B cell (primary cell): Measurements from ENCODE around the gene AGT. TPM values are rescaled to one million over a fixed set of nuclear protein-coding genes. Genes with fewer than 3 reads are reported as not detected.

ENCODE experiments used
- ATAC-seq: fragments of 200-7000 bp; cut with Tn5 transposase; one replicate; pipeline ENCODE4 v1.10.0; 2021; ENCODE audit warnings: low read depth, mild to moderate bottlenecking, moderate number of reproducible peaks, moderate library complexity
- CTCF ChIA-PET: fragments of 350-600 bp; sonication (Branson Sonifier 250); formaldehyde crosslinking; loops from one replicate; lab custom pipeline; 2021; ENCODE audit warnings: antibody characterized with exemption, inconsistent platforms; lab: Charles Lee
- POLR2A ChIA-PET: fragments of 350-600 bp; sonication (Branson Sonifier 250); formaldehyde crosslinking; loops from one replicate; lab custom pipeline; 2021; ENCODE audit warnings: antibody characterized with exemption; lab: Charles Lee
- DNase-seq: peaks from one replicate; pipeline ENCODE4 v3.0.0; 2013
- H2AFZ ChIP-seq: 2 replicates; pipeline ENCODE4 v1.6.1; 2012; ENCODE audit warnings: mild to moderate bottlenecking, low read depth, low read length; ENCODE audit not compliant: insufficient read depth, poor library complexity, severe bottlenecking
- H3K27ac ChIP-seq, 2 donors: 1 replicate in 1 of 2; 2 replicates in 1 of 2; pipeline ENCODE4 v1.5.1; 2012 to 2013; ENCODE audit warnings: low read length in 2 of 2, mild to moderate bottlenecking in 2 of 2, moderate library complexity in 1 of 2
- H3K27me3 ChIP-seq, 4 experiments: fragments of 200-600 bp in 1 of 4; sonication (generic) in 1 of 4; replicated peaks in 1 of 4; 1 replicate in 2 of 4; 2 replicates in 2 of 4; pipeline versions ENCODE4 v1.6.1 to v1.7.0; 2013 to 2016; ENCODE audit warnings: low read length in 3 of 4, mild to moderate bottlenecking in 2 of 4, mixed read lengths in 1 of 4, moderate library complexity in 1 of 4; ENCODE audit not compliant: insufficient read depth in 4 of 4, control insufficient read depth in 3 of 4; ENCODE audit errors: control extremely low read depth in 1 of 4
- H3K36me3 ChIP-seq, 2 experiments: replicated peaks in 1 of 2; 1 replicate in 1 of 2; 2 replicates in 1 of 2; pipeline versions ENCODE4 v1.6.1 to v1.7.1; 2013; ENCODE audit warnings: low read length in 1 of 2; ENCODE audit not compliant: insufficient read depth in 2 of 2, control insufficient read depth in 1 of 2; ENCODE audit errors: control extremely low read depth in 1 of 2, extremely low read depth in 1 of 2
- H3K4me1 ChIP-seq, 2 donors: fragments of 200-600 bp in 1 of 2; sonication (generic) in 1 of 2; 1 replicate in 1 of 2; 2 replicates in 1 of 2; pipeline versions ENCODE4 v1.5.1 to v1.6.1; 2013 to 2017; ENCODE audit warnings: low read length in 2 of 2; ENCODE audit not compliant: control insufficient read depth in 2 of 2, insufficient read depth in 2 of 2
- H3K4me2 ChIP-seq: replicated peaks from 2 replicates; pipeline ENCODE3; 2012; ENCODE audit warnings: mild to moderate bottlenecking, low read depth, low read length; ENCODE audit not compliant: poor library complexity, severe bottlenecking
- H3K4me3 ChIP-seq, 5 experiments: fragments of 200-600 bp in 1 of 5; sonication (generic) in 1 of 5; 1 replicate in 3 of 5; 2 replicates in 2 of 5; pipeline versions ENCODE4 v1.5.1 to v1.7.0; 2011 to 2016; ENCODE audit warnings: low read length in 4 of 5, mild to moderate bottlenecking in 4 of 5, low read depth in 2 of 5, control low read depth in 1 of 5, moderate library complexity in 1 of 5; ENCODE audit not compliant: insufficient read depth in 1 of 5; ENCODE audit errors: control extremely low read depth in 1 of 5, extremely low read depth in 1 of 5
- H3K79me2 ChIP-seq: fragments of 200-600 bp; sonication (generic); one replicate; pipeline ENCODE4 v1.6.0; 2016; ENCODE audit warnings: low read length; ENCODE audit not compliant: control insufficient read depth, insufficient read depth
- H3K9ac ChIP-seq: fragments of 200-600 bp; sonication (generic); 2 replicates; pipeline ENCODE4 v1.6.1; 2017; ENCODE audit warnings: mild to moderate bottlenecking, low read length, moderate library complexity
- H3K9me3 ChIP-seq, 3 donors: one replicate each; pipeline versions ENCODE4 v1.6.1 to v1.7.1; 2013; ENCODE audit warnings: low read length in 2 of 3; ENCODE audit not compliant: control insufficient read depth in 2 of 3, insufficient read depth in 1 of 3; ENCODE audit errors: control extremely low read depth in 1 of 3
- H4K20me1 ChIP-seq: 2 replicates; pipeline ENCODE4 v1.6.0; 2012; ENCODE audit warnings: mild to moderate bottlenecking, low read length; ENCODE audit not compliant: insufficient read depth, control insufficient read depth, poor library complexity, severe bottlenecking
- H3K27ac Mint-ChIP-seq: one replicate; pipeline ENCODE4 v1.8.0; 2021; ENCODE audit warnings: mixed read lengths
- H3K27me3 Mint-ChIP-seq: one replicate; pipeline ENCODE4 v1.8.0; 2021; ENCODE audit warnings: mixed read lengths
- H3K4me1 Mint-ChIP-seq: one replicate; pipeline ENCODE4 v1.8.0; 2021; ENCODE audit warnings: mixed read lengths
- H3K4me3 Mint-ChIP-seq: one replicate; pipeline ENCODE4 v1.8.0; 2021; ENCODE audit warnings: mixed read lengths
- H3K9me3 Mint-ChIP-seq: one replicate; pipeline ENCODE4 v1.8.0; 2022; ENCODE audit warnings: mixed read lengths; ENCODE audit not compliant: insufficient read depth
- EZH2 ChIP-seq: IDR thresholded peaks from 2 replicates; pipeline ENCODE4 v1.6.1; 2012; ENCODE audit warnings: borderline replicate concordance, low read depth, mild to moderate bottlenecking, moderate library complexity, low read length; ENCODE audit not compliant: insufficient read depth, poor library complexity, severe bottlenecking
- WGBS: methylation state at CpG from one replicate; pipeline ENCODE4 v1.1.5; 2013; ENCODE audit warnings: missing lambda C conversion rate; ENCODE audit not compliant: insufficient coverage; 5-methylcytosine and 5-hydroxymethylcytosine counted together
- intact Hi-C: fragments of 100-400 bp; cut with micrococcal nuclease; formaldehyde crosslinking; loops from one replicate; pipeline ENCODE4 v1.10.0; 2022
- polyA plus RNA-seq: library from polyadenylated mRNA; depleted of rRNA; stranded (reverse); fragments of >200 nt; gene quantifications from 2 replicates; pipeline ENCODE4 v1.2.3, GENCODE V29; 2012
- total RNA-seq, 2 donors: library from RNA; stranded (reverse); fragments of 120-200 nt in 1 of 2; gene quantifications; 1 replicate in 1 of 2; 2 replicates in 1 of 2; pipeline versions ENCODE4 v1.2.3 to v1.2.4, GENCODE V29; 2013 to 2022
- TF ChIP-seq, protein P1 (sequence below): fragments of 200-600 bp; IDR thresholded peaks from one replicate; pipeline ENCODE4 v1.8.0; 2022; ENCODE audit warnings: antibody characterized with exemption, mild to moderate bottlenecking

Gene AGT
- total and polyA plus RNA-seq, 2 donors (not counting 1 experiment from before 2014, with no cell fraction given): not detected

DNA sequence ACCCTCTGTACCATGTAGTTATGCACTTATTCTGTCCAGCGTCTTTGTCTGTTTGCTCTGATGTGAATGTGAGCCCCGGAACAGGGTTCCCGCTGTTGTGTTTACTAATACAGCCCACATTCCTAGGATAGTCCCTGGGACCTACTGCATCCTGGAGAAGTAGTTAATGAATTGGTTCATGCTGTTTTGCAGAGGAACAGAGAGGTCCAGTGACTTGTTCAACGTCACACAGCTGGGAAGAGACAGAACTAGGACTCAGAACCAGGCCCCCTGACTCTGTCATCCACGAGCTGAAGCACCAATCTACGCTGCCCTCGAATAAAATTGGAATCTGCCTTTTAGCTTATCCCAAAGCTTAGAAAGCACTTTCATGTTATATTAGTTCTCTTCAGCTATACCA is 784 bp downstream of the AGT start:
- H3K9me3 Mint-ChIP-seq: peaks cover 4% of the 10 kb centered on the region
- no peaks in the 10 kb centered on the region for H3K4me1 Mint-ChIP-seq
- no peaks in the 10 kb centered on the region for H3K79me2 ChIP-seq
- H3K4me2 ChIP-seq: no peak overlapping the region
- H3K27ac ChIP-seq: no peak overlapping the region
- no peak for DNase-seq
- no peak overlapping the region for H3K27ac Mint-ChIP-seq
- no peak overlapping the region for H2AFZ ChIP-seq
- ChIA-PET POLR2A (no interaction called here), CTCF (no interaction called here)
- 84% methylated on average over 4 of the region's 7 CpGs for WGBS
- TF ChIP-seq, protein P1, sequence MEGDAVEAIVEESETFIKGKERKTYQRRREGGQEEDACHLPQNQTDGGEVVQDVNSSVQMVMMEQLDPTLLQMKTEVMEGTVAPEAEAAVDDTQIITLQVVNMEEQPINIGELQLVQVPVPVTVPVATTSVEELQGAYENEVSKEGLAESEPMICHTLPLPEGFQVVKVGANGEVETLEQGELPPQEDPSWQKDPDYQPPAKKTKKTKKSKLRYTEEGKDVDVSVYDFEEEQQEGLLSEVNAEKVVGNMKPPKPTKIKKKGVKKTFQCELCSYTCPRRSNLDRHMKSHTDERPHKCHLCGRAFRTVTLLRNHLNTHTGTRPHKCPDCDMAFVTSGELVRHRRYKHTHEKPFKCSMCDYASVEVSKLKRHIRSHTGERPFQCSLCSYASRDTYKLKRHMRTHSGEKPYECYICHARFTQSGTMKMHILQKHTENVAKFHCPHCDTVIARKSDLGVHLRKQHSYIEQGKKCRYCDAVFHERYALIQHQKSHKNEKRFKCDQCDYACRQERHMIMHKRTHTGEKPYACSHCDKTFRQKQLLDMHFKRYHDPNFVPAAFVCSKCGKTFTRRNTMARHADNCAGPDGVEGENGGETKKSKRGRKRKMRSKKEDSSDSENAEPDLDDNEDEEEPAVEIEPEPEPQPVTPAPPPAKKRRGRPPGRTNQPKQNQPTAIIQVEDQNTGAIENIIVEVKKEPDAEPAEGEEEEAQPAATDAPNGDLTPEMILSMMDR: no peak
- TF ChIP-seq EZH2: no peak
- no peaks in the 10 kb centered on the region for H3K4me1 ChIP-seq
- peaks cover 15% of the 10 kb centered on the region for H3K27me3 Mint-ChIP-seq
- H3K4me3 ChIP-seq: no peak overlapping the region
- no peaks in the 10 kb centered on the region for H3K9me3 ChIP-seq
- no peaks in the 10 kb centered on the region for H4K20me1 ChIP-seq
- H3K36me3 ChIP-seq: no peaks in the 10 kb centered on the region
- intact Hi-C loops: no loop called here
- no peak for ATAC-seq
- H3K27me3 ChIP-seq: no peaks in the 10 kb centered on the region
- H3K4me3 Mint-ChIP-seq: no peak overlapping the region
- no peak overlapping the region for H3K9ac ChIP-seq

DNA sequence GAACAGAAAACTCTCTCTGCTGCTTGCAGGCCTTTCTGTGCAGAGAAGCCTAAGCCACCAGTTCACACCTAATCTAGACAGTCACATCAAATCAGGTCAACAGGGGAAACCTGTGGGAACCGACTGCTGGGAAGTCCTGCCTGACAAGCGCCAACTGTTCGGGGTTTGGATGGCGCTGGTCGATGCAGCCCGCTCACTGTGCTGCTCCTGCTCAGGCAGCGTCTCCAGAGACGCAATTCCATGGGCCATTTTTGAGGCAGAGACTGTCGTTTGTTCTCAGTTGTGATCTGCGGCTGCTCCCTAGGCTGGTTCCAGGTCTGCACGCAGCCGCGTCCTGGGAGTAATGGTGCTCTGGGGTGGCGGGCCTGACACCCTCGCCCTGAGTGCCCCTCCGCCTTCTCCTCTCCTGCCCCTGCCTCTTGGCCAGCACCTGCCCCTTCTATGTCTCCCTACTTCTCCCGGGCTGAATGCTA is 1.4 kb downstream of the AGT start:
- intact Hi-C loops: no loop called here
- DNase-seq (no peak), ATAC-seq (no peak)
- 95% methylated on average over 17 of the region's 17 CpGs for WGBS
- no peaks in the 10 kb centered on the region for H3K4me1 Mint-ChIP-seq
- peaks cover 20% of the 10 kb centered on the region for H3K27me3 Mint-ChIP-seq
- H3K36me3 ChIP-seq: no peaks in the 10 kb centered on the region
- H4K20me1 ChIP-seq: no peaks in the 10 kb centered on the region
- no peak overlapping the region for H3K27ac Mint-ChIP-seq
- H3K27me3 ChIP-seq: no peaks in the 10 kb centered on the region
- CTCF ChIA-PET: no interaction called here
- peaks cover 4% of the 10 kb centered on the region for H3K9me3 Mint-ChIP-seq
- no peaks in the 10 kb centered on the region for H3K9me3 ChIP-seq
- POLR2A ChIA-PET: no interaction called here
- no peak for TF ChIP-seq EZH2
- TF ChIP-seq, protein P1: no peak
- no peak overlapping the region for H3K4me2 ChIP-seq
- H3K4me3 ChIP-seq: no peak overlapping the region
- no peak overlapping the region for H3K4me3 Mint-ChIP-seq
- H3K27ac ChIP-seq: no peak overlapping the region
- no peaks in the 10 kb centered on the region for H3K4me1 ChIP-seq
- no peaks in the 10 kb centered on the region for H3K79me2 ChIP-seq
- no peak overlapping the region for H3K9ac ChIP-seq
- no peak overlapping the region for H2AFZ ChIP-seq
